Fibroblast of lung (primary cell): Measurements from ENCODE around the gene BBX. TPM values are rescaled to one million over a fixed set of nuclear protein-coding genes. Genes with fewer than 3 reads are reported as not detected.
A peak's percentile ranks its signal among the peaks of the same experiment; 100 is the strongest.

Experiments used
- DNase-seq, 2 donors: peaks; one replicate each; pipeline versions ENCODE4 v3.0.0 to v3.0.0-alpha.2; 2010; ENCODE audit warnings: low read depth in 2 of 2
- H2AFZ ChIP-seq: 2 replicates; pipeline ENCODE4 v1.5.1; 2012; ENCODE audit warnings: low read length, control low read depth, inconsistent platforms
- H3K27ac ChIP-seq: 2 replicates; pipeline ENCODE4 v1.5.1; 2011; ENCODE audit warnings: low read length, control low read depth; ENCODE audit not compliant: insufficient read depth
- H3K27me3 ChIP-seq: 2 replicates; pipeline ENCODE4 v1.5.1; 2011; ENCODE audit warnings: mild to moderate bottlenecking, low read length; ENCODE audit not compliant: control insufficient read depth, insufficient read depth
- H3K36me3 ChIP-seq: 2 replicates; pipeline ENCODE4 v1.5.1; 2011; ENCODE audit warnings: low read length; ENCODE audit not compliant: control insufficient read depth, insufficient read depth
- H3K4me1 ChIP-seq: 2 replicates; pipeline ENCODE4 v1.5.1; 2011; ENCODE audit warnings: low read length; ENCODE audit not compliant: control insufficient read depth, insufficient read depth; ENCODE audit errors: extremely low read depth
- H3K4me2 ChIP-seq: 2 replicates; pipeline ENCODE4 v1.5.1; 2011; ENCODE audit warnings: low read length, control low read depth; ENCODE audit not compliant: insufficient read depth; ENCODE audit errors: extremely low read depth
- H3K4me3 ChIP-seq, 4 experiments: fragments of 200-600 bp in 1 of 4; sonication (generic) in 1 of 4; replicated peaks in 1 of 4; 2 replicates each; pipeline ENCODE4 v1.5.1; 2011 to 2016; ENCODE audit warnings: low read length in 4 of 4, low read depth in 3 of 4, mild to moderate bottlenecking in 3 of 4, control low read depth in 2 of 4, inconsistent platforms in 1 of 4, mixed read lengths in 1 of 4; ENCODE audit not compliant: insufficient read depth in 1 of 4; ENCODE audit errors: control extremely low read depth in 1 of 4
- H3K79me2 ChIP-seq: 2 replicates; pipeline ENCODE4 v1.5.1; 2012; ENCODE audit warnings: mild to moderate bottlenecking, low read length, inconsistent platforms; ENCODE audit not compliant: control insufficient read depth, insufficient read depth
- H3K9ac ChIP-seq: 2 replicates; pipeline ENCODE4 v1.5.1; 2011; ENCODE audit warnings: mild to moderate bottlenecking, low read length, control low read depth; ENCODE audit not compliant: insufficient read depth
- H3K9me3 ChIP-seq: 2 replicates; pipeline ENCODE4 v1.5.1; 2012; ENCODE audit warnings: low read depth, low read length; ENCODE audit not compliant: control insufficient read depth, insufficient read depth
- H4K20me1 ChIP-seq: 2 replicates; pipeline ENCODE4 v1.5.1; 2011; ENCODE audit warnings: low read length; ENCODE audit not compliant: control insufficient read depth, insufficient read depth; ENCODE audit errors: extremely low read depth
- CTCF ChIP-seq, 2 donors: IDR thresholded peaks in 1 of 2; conservative IDR thresholded peaks in 1 of 2; 1 replicate in 1 of 2; 2 replicates in 1 of 2; pipeline ENCODE4 v1.5.1; 2011 to 2012; ENCODE audit warnings: low read length in 2 of 2, control low read depth in 1 of 2, inconsistent platforms in 1 of 2, low read depth in 1 of 2, mild to moderate bottlenecking in 1 of 2
- EZH2 ChIP-seq: IDR thresholded peaks from 2 replicates; pipeline ENCODE4 v1.5.1; 2012; ENCODE audit warnings: low read length, control low read depth, mild to moderate bottlenecking; ENCODE audit errors: missing control alignments
- polyA plus RNA-seq, 2 donors: library from polyadenylated mRNA; depleted of rRNA in 1 of 2; stranded (reverse) in 1 of 2; unstranded in 1 of 2; fragments of >200 nt; gene quantifications; 2 replicates each; pipeline ENCODE4 v1.2.1, GENCODE V29; 2011 to 2012; ENCODE audit warnings: missing spikeins in 1 of 2
- total RNA-seq: library from RNA; depleted of rRNA; stranded (reverse); fragments of >200 nt; gene quantifications from 2 replicates; pipeline ENCODE4 v1.2.1, GENCODE V29; 2014

BBX gene
- total and polyA plus RNA-seq, 2 donors (not counting 1 experiment from before 2014, with no cell fraction given), result 50.0 to 71.2 TPM

DNA sequence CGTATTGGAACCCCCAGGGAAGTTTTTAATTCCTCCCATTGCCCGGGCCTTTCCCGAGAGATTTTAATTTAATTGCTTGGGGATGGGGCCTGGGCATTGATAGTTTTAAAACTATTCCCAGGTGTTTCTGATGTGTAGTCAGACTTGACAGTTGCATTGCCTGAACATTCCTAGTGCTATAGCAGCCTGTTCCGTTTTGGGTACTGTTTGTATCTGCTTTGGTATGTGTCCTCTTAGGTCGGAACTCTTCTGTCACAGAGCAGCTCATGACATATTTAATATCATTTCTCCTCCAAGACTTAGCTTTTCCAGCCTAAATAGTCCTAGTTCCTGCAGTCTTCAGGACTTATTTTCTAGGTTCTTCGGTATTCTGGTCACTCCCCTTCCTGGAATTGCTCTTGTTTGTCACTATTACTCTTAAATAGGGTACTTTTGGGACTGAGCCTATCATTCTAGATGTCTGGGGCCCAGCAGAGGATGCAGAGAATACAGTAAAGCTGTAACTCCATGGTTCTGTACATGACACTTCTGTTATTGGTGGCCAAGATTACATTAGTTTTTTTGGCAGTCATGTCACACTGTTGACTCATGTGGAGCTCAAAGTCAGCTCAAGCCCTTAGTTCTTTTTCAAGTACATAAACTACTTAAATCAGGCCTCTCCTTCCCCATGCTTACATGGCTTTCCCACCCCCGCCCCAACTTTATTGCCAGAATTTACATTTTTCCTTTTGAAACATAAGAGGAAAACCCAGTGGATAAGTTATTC lies 81.5 kb downstream of the BBX start:
- H3K4me1 ChIP-seq, result peaks cover 5% of the 10 kb centered on the region
- no peaks in the 10 kb centered on the region for H3K27me3 ChIP-seq
- H3K27ac ChIP-seq, result no peak overlapping the region
- H2AFZ ChIP-seq, result no peak overlapping the region
- H3K9me3 ChIP-seq, result no peaks in the 10 kb centered on the region
- H3K79me2 ChIP-seq, result no peaks in the 10 kb centered on the region
- peak; percentile 70 to 71 for DNase-seq
- no peaks in the 10 kb centered on the region for H3K36me3 ChIP-seq
- no peak overlapping the region for H3K4me3 ChIP-seq
- peak overlapping the region; percentile 5 for H3K4me2 ChIP-seq
- no peak for TF ChIP-seq EZH2
- TF ChIP-seq CTCF (conservative IDR thresholded peaks at IDR 0.05 in 1 of 2, IDR thresholded peaks at IDR 0.05 in 1 of 2; ENCODE audit: low read depth in 1 of 2, low read length in 2 of 2), result no peak
- no peak overlapping the region for H3K9ac ChIP-seq
- no peaks in the 10 kb centered on the region for H4K20me1 ChIP-seq

GRCh38 chr3:107611775-107612469 lies 89.2 kb downstream of the BBX start:
- H3K27me3 ChIP-seq, result no peaks in the 10 kb centered on the region
- no peak overlapping the region for H3K27ac ChIP-seq
- no peak overlapping the region for H2AFZ ChIP-seq
- no peak overlapping the region for H3K4me2 ChIP-seq
- TF ChIP-seq EZH2 (no peak), CTCF (conservative IDR thresholded peaks at IDR 0.05 in 1 of 2, IDR thresholded peaks at IDR 0.05 in 1 of 2; ENCODE audit: low read depth in 1 of 2, low read length in 2 of 2) (no peak)
- H3K36me3 ChIP-seq, result no peaks in the 10 kb centered on the region
- no peak overlapping the region for H3K9ac ChIP-seq
- H3K79me2 ChIP-seq, result no peaks in the 10 kb centered on the region
- H3K4me3 ChIP-seq, result no peak overlapping the region
- H3K9me3 ChIP-seq, result no peaks in the 10 kb centered on the region
- no peaks in the 10 kb centered on the region for H4K20me1 ChIP-seq
- H3K4me1 ChIP-seq, result no peaks in the 10 kb centered on the region
- no peak for DNase-seq

DNA sequence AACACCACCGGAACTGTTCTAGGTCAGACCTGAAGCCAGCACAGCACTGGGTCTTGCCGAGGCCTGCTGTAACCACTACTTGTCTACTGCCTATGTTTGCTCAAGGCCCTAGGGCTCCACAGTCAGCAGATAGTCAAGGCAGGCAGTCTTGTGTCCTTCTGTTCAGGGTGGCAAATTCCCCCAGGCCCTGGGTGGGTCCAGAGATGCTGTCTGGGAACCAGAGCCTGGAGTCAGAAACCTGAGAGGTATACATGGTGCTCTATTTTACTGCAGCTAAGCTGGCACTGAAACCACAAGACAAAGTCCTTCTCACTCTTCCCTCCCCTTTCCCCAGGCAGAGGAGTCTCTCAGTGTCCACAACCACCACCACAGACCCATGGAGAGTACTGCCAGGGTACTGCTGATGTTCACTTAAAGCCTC lies 89.9 kb downstream of the BBX start:
- no peaks in the 10 kb centered on the region for H3K79me2 ChIP-seq

More for the DNA sequence above, 89.9 kb downstream of the BBX start:
- Histone ChIP-seq H3K27me3 (no peaks in the 10 kb centered on the region), H3K4me2 (no peak overlapping the region), H3K4me3 (no peak overlapping the region), H3K36me3 (no peaks in the 10 kb centered on the region), H3K4me1 (no peaks in the 10 kb centered on the region), H2AFZ (no peak overlapping the region), H3K9ac (no peak overlapping the region), H3K27ac (no peak overlapping the region), H3K9me3 (no peaks in the 10 kb centered on the region), H4K20me1 (no peaks in the 10 kb centered on the region)
- DNase-seq, result no peak
- no peak for TF ChIP-seq EZH2
